ENCODE data around the gene PLA2G5. TPM values are rescaled to one million over a fixed set of nuclear protein-coding genes. Genes with fewer than 3 reads are reported as not detected.

PLA2G5 gene
- total and polyA plus RNA-seq, 9 of the 15 experiments (the other 6 are each of a cell fraction or from before 2014, with no cell fraction given): not detected

DNA sequence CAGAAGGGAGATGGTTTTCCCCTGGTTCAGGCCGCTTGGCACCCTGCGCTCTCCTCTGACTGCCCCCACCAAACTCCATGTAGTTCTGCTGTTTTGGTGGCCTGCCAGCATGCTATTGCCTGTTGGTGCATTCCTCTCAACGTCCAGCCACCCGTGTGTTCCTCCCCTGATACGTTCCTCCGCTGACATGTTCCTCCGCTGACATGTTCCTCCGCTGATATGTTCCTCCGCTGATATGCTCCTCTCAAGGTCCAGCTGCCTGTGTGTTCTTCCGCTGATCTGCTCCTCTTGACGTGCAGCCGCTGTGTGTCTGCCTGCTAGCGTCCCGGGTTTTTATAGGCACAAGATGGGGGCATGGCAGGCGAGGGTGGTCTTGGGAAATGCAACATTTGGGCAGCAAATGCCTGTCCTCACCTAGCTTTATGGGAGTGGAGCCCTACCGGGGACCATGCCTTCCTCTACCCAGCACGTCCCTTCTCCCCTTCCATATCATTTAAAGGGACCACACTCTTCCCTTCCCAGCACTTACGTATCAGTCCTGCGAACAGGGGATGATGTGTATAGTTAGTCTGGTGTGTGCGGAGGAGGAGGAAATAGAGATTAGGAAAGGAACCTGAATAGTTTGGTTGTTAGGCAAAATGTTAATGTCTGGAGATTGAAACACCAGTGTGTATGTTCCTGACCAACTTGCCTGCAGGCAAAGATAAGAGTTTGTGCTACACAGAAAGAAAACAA, 40.6 kb upstream of the PLA2G5 start:
- Histone ChIP-seq H3K27me3 (ENCODE audit: control insufficient read depth in 2 of 2, insufficient read depth in 2 of 2, low read length in 2 of 2) (peaks cover 9 to 25% of the 10 kb centered on the region in 2 experiments; a peak in 4 of 5 replicates), H3K9ac (ENCODE audit: insufficient read depth in 1 of 2, low read depth in 2 of 2, low read length in 2 of 2) (no peak overlapping the region), H4K20me1 (replicated peaks; ENCODE audit: control insufficient read depth, insufficient read depth, low read length) (no peaks in the 10 kb centered on the region), H3K4me3 (no peak overlapping the region), H3K9me3 (replicated peaks; ENCODE audit: control insufficient read depth, insufficient read depth, low read depth, low read length) (no peaks in the 10 kb centered on the region), H3K4me2 (ENCODE audit: insufficient read depth, low read length) (peak overlapping the region; percentile 55), H3K27ac (ENCODE audit: extremely low read depth, low read depth, low read length) (no peak overlapping the region), H2AFZ (ENCODE audit: low read depth, low read length) (peak overlapping the region; percentile 63), H3K4me1 (replicated peaks in 1 of 2; ENCODE audit: control insufficient read depth in 2 of 2, insufficient read depth in 2 of 2, low read length in 2 of 2) (peaks cover 0 to 4% of the 10 kb centered on the region in 2 experiments; a peak in 2 of 5 replicates), H3K36me3 (ENCODE audit: control insufficient read depth, insufficient read depth, low read length) (no peaks in the 10 kb centered on the region), H3K9me1 (ENCODE audit: control insufficient read depth, insufficient read depth, low read length) (no peaks in the 10 kb centered on the region), H3K79me2 (ENCODE audit: control insufficient read depth, insufficient read depth, low read length) (no peaks in the 10 kb centered on the region)
- 3% methylated on average over 20 of the region's 20 CpGs for WGBS (ENCODE audit: insufficient coverage, low coverage, missing lambda C conversion rate)
- intact Hi-C loops (cut with micrococcal nuclease): no loop called here
- POLR2A ChIA-PET: interaction anchor here (0.6 to 1.0 kb wide), 2 partner anchors 14 to 50 kb away, joined by 3 read pairs; partner anchors contain the start of gene PLA2G2A
- CTCF ChIA-PET (ENCODE audit: low intra/inter-chr PET ratio): no interaction called here
- FAIRE-seq (peak; percentile 79), DNase-seq (ENCODE audit: extremely low read depth in 1 of 4, low spot score in 3 of 4) (peak in 1 of 4 experiments; percentile 12), ATAC-seq (no peak; the same call in 2 of the 3 replicates)
- in situ Hi-C loops (cut with MboI): no loop called here
- no TSS peak for BruUV-seq (replicated peaks)
- TF ChIP-seq, protein P1, sequence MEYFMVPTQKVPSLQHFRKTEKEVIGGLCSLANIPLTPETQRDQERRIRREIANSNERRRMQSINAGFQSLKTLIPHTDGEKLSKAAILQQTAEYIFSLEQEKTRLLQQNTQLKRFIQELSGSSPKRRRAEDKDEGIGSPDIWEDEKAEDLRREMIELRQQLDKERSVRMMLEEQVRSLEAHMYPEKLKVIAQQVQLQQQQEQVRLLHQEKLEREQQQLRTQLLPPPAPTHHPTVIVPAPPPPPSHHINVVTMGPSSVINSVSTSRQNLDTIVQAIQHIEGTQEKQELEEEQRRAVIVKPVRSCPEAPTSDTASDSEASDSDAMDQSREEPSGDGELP (CRISPR knock-in tag; IDR thresholded peaks at IDR 0.05; ENCODE audit: borderline replicate concordance): peak; percentile 35; the same call in 1 of the 2 replicates
- TF ChIP-seq BHLHE40 (IDR thresholded peaks at IDR 0.05; ENCODE audit: low read length) (0 out of 2 replicates have a peak, but pooled peaks have one; percentile 8), PBX2 (CRISPR knock-in tag; IDR thresholded peaks at IDR 0.05; ENCODE audit: low read depth) (no peak), PBX2 (tag; conservative IDR thresholded peaks at IDR 0.05; ENCODE audit: low read depth) (no peak), NR4A1 (CRISPR knock-in tag; IDR thresholded peaks at IDR 0.05) (no peak), NR4A1 (tag; IDR thresholded peaks at IDR 0.05) (peak; percentile 32; the same call in 1 of the 2 replicates), TAL1 (IDR thresholded peaks at IDR 0.05) (peak; percentile 40; the same call in 1 of the 2 replicates), DACH1 (IDR thresholded peaks at IDR 0.05; ENCODE audit: partially characterized antibody) (no peak), ERF (CRISPR knock-in tag; IDR thresholded peaks at IDR 0.05) (no peak), TCF3 (CRISPR knock-in tag; IDR thresholded peaks at IDR 0.05) (peak; percentile 43), CXXC5 (CRISPR knock-in tag; IDR thresholded peaks at IDR 0.05) (no peak), CBFA2T3 (IDR thresholded peaks at IDR 0.05) (peak; percentile 69), L3MBTL2 (IDR thresholded peaks at IDR 0.05) (no peak), ZBTB11 (CRISPR knock-in tag; IDR thresholded peaks at IDR 0.05) (peak in 1 of 3 experiments; percentile 86; a peak in 2 of 6 replicates), CBFA2T2 (conservative IDR thresholded peaks at IDR 0.05) (peak; percentile 41)

Measured in K562 (cell line).